HepG2 (cell line): ENCODE measurements around the gene SYT8. TPM values are rescaled to one million over a fixed set of nuclear protein-coding genes. Genes with fewer than 3 reads are reported as not detected.

Source experiments
- ARID2 ChIP-seq: sonication (generic); formaldehyde crosslinking; IDR thresholded peaks from 2 replicates; pipeline ENCODE4 v1.8.1; 2022; ENCODE audit warnings: mild to moderate bottlenecking, missing genetic modification reagents, borderline replicate concordance
- EZH2 ChIP-seq: conservative IDR thresholded peaks from 2 replicates; pipeline ENCODE4 v1.6.1; 2012; ENCODE audit warnings: mild to moderate bottlenecking, low read depth, low read length, moderate library complexity
- GABPB1 ChIP-seq: IDR thresholded peaks from 2 replicates; pipeline ENCODE4 v1.6.1; 2016; ENCODE audit warnings: mild to moderate bottlenecking, missing genetic modification reagents, moderate library complexity, missing compliant biosample characterization
- GLI4 ChIP-seq: sonication (generic); formaldehyde crosslinking; IDR thresholded peaks from 2 replicates; pipeline ENCODE4 v1.5.1; 2020; ENCODE audit warnings: missing genetic modification reagents, mild to moderate bottlenecking, moderate library complexity, borderline replicate concordance
- IRX3 ChIP-seq: sonication (generic); formaldehyde crosslinking; IDR thresholded peaks from 2 replicates; pipeline ENCODE4 v1.8.1; 2023; ENCODE audit warnings: mild to moderate bottlenecking, low read depth, missing genetic modification reagents, borderline replicate concordance
- KDM5A ChIP-seq: fragments of 200-600 bp; sonication (generic); IDR thresholded peaks from 2 replicates; pipeline ENCODE4 v1.7.0; 2018; ENCODE audit warnings: antibody characterized with exemption, mild to moderate bottlenecking, low read length, borderline replicate concordance
- KDM6A ChIP-seq: IDR thresholded peaks from 2 replicates; pipeline ENCODE4 v1.6.1; 2016; ENCODE audit warnings: low read depth
- KLF16 ChIP-seq, 2 experiments: sonication (generic) in 1 of 2; formaldehyde crosslinking in 1 of 2; IDR thresholded peaks; 2 replicates each; pipeline versions ENCODE4 v1.6.1 to v1.8.0; 2016 to 2023; ENCODE audit warnings: missing genetic modification reagents in 2 of 2, missing compliant biosample characterization in 1 of 2
- MTERF4 ChIP-seq: sonication (generic); formaldehyde crosslinking; IDR thresholded peaks from 2 replicates; pipeline ENCODE4 v1.8.0; 2023; ENCODE audit warnings: mild to moderate bottlenecking, missing genetic modification reagents
- MYC ChIP-seq: sonication (generic); formaldehyde crosslinking; IDR thresholded peaks from 2 replicates; pipeline ENCODE4 v1.9.0; 2021; ENCODE audit warnings: missing genetic modification reagents, borderline replicate concordance
- NFIB ChIP-seq: sonication (generic); formaldehyde crosslinking; IDR thresholded peaks from 2 replicates; pipeline ENCODE4 v1.9.0; 2021; ENCODE audit warnings: missing genetic modification reagents, mild to moderate bottlenecking, borderline replicate concordance
- NONO ChIP-seq, 2 experiments: fragments of 450-650 bp in 1 of 2; sonication (generic) in 1 of 2; formaldehyde crosslinking in 1 of 2; IDR thresholded peaks in 1 of 2; conservative IDR thresholded peaks in 1 of 2; 2 replicates each; pipeline versions ENCODE4 v1.6.1 to v1.8.0; 2017 to 2022; ENCODE audit warnings: mild to moderate bottlenecking in 1 of 2, missing genetic modification reagents in 1 of 2, moderate library complexity in 1 of 2
- ONECUT2 ChIP-seq: sonication (generic); formaldehyde crosslinking; IDR thresholded peaks from 2 replicates; pipeline ENCODE4 v1.4.0; 2020; ENCODE audit warnings: missing genetic modification reagents
- SNAI1 ChIP-seq: sonication (generic); formaldehyde crosslinking; IDR thresholded peaks from 2 replicates; pipeline ENCODE4 v1.5.0; 2020; ENCODE audit warnings: mild to moderate bottlenecking, missing genetic modification reagents, borderline replicate concordance
- SP140L ChIP-seq: sonication (generic); formaldehyde crosslinking; IDR thresholded peaks from 2 replicates; pipeline ENCODE4 v1.4.0; 2020; ENCODE audit warnings: missing genetic modification reagents, borderline replicate concordance
- TCF12 ChIP-seq, 2 experiments: fragments of 450-650 bp in 1 of 2; sonication (generic) in 1 of 2; formaldehyde crosslinking in 1 of 2; IDR thresholded peaks; 2 replicates each; pipeline versions ENCODE4 v1.6.1 to v1.8.0; 2017 to 2022; ENCODE audit warnings: antibody characterized with exemption in 1 of 2, mild to moderate bottlenecking in 1 of 2, missing genetic modification reagents in 1 of 2, moderate library complexity in 1 of 2
- THAP11 ChIP-seq: IDR thresholded peaks from 2 replicates; pipeline ENCODE4 v1.6.1; 2016; ENCODE audit warnings: missing biosample characterization, missing genetic modification reagents
- ZNF331 ChIP-seq: sonication (generic); formaldehyde crosslinking; IDR thresholded peaks from 2 replicates; pipeline ENCODE4 v1.4.0; 2020; ENCODE audit warnings: missing genetic modification reagents
- ZNF350 ChIP-seq: sonication (generic); formaldehyde crosslinking; IDR thresholded peaks from 2 replicates; pipeline ENCODE4 v1.4.0; 2020; ENCODE audit warnings: mild to moderate bottlenecking, low read depth, missing genetic modification reagents, borderline replicate concordance
- ZNF512B ChIP-seq: sonication (generic); formaldehyde crosslinking; IDR thresholded peaks from 2 replicates; pipeline ENCODE4 v1.5.1; 2020; ENCODE audit warnings: missing genetic modification reagents, mild to moderate bottlenecking, borderline replicate concordance
- ZNF513 ChIP-seq: sonication (generic); formaldehyde crosslinking; conservative IDR thresholded peaks from 2 replicates; pipeline ENCODE4 v1.5.0; 2020; ENCODE audit warnings: missing genetic modification reagents
- ZNF564 ChIP-seq: sonication (generic); formaldehyde crosslinking; IDR thresholded peaks from 2 replicates; pipeline ENCODE4 v1.8.1; 2023; ENCODE audit warnings: mild to moderate bottlenecking, missing genetic modification reagents
- ZNF616 ChIP-seq: sonication (generic); formaldehyde crosslinking; IDR thresholded peaks from 2 replicates; pipeline ENCODE4 v1.5.0; 2020; ENCODE audit warnings: low read depth, mild to moderate bottlenecking, missing genetic modification reagents
- ZNF773 ChIP-seq: sonication (generic); formaldehyde crosslinking; IDR thresholded peaks from 2 replicates; pipeline ENCODE4 v1.4.0; 2020; ENCODE audit warnings: missing genetic modification reagents, borderline replicate concordance
- polyA plus RNA-seq, 8 experiments: library from polyadenylated mRNA; depleted of rRNA in 3 of 8; stranded (reverse) in 7 of 8; unstranded in 1 of 8; fragments of >200 nt; fragmentation: Illumina TruSeq in 4 of 8; extraction: Trizol in 4 of 8; gene quantifications; 2 replicates each; pipeline versions ENCODE4 v1.2.1 to v1.2.3, GENCODE V29; 2011 to 2016; ENCODE audit warnings: low read depth in 4 of 8, missing spikeins in 1 of 8, mixed read lengths in 1 of 8; ENCODE audit not compliant: insufficient read depth in 1 of 8
- total RNA-seq, 5 experiments: library from RNA; depleted of rRNA; stranded (reverse); fragments of >200 nt; fragmentation: Illumina TruSeq; extraction: Trizol; gene quantifications; 2 replicates each; pipeline ENCODE4 v1.2.3, GENCODE V29; 2016; ENCODE audit warnings: low read depth in 1 of 5

SYT8 gene
- total and polyA plus RNA-seq, 2 of the 13 experiments (the other 11 are each of a cell fraction or from before 2014, with no cell fraction given): 0.60 to 2.3 TPM

- TF ChIP-seq NONO (IDR thresholded peaks at IDR 0.05): no peak
- 0 out of 2 replicates have a peak, but pooled peaks have one; percentile 24 for TF ChIP-seq NONO (CRISPR knock-in tag; conservative IDR thresholded peaks at IDR 0.05)
- no peak for TF ChIP-seq KDM5A
- no peak; the same call in 1 of the 2 replicates for TF ChIP-seq ZNF331 (CRISPR knock-in tag)
- TF ChIP-seq ARID2 (CRISPR knock-in tag): no peak
- TF ChIP-seq ZNF616 (CRISPR knock-in tag): no peak
- TF ChIP-seq ZNF773: no peak
- TF ChIP-seq KLF16 (CRISPR knock-in tag; IDR thresholded peaks at IDR 0.05): peak in 1 of 2 experiments; percentile 41; a peak in 1 of 4 replicates
- TF ChIP-seq GLI4 (CRISPR knock-in tag): no peak
- TF ChIP-seq MTERF4 (CRISPR knock-in tag): no peak; the same call in 1 of the 2 replicates
- peak; percentile 63; the same call in 1 of the 2 replicates for TF ChIP-seq MYC (CRISPR knock-in tag)
- no peak for TF ChIP-seq EZH2
- TF ChIP-seq SNAI1 (CRISPR knock-in tag): peak; percentile 54; the same call in 1 of the 2 replicates
- TF ChIP-seq ZNF512B (CRISPR knock-in tag): no peak
- no peak for TF ChIP-seq ONECUT2 (CRISPR knock-in tag)
- no peak for TF ChIP-seq NFIB (CRISPR knock-in tag)
- TF ChIP-seq SP140L: no peak
- no peak for TF ChIP-seq TCF12 (IDR thresholded peaks at IDR 0.05)
- no peak for TF ChIP-seq TCF12 (CRISPR knock-in tag; IDR thresholded peaks at IDR 0.05)
- TF ChIP-seq KDM6A: no peak
- no peak for TF ChIP-seq ZNF513 (CRISPR knock-in tag)
- no peak for TF ChIP-seq IRX3 (CRISPR knock-in tag)
- no peak for TF ChIP-seq ZNF350
- TF ChIP-seq ZNF564 (CRISPR knock-in tag): 0 out of 2 replicates have a peak, but pooled peaks have one; percentile 21
- 0 out of 2 replicates have a peak, but pooled peaks have one; percentile 38 for TF ChIP-seq THAP11 (CRISPR knock-in tag)
- TF ChIP-seq GABPB1 (CRISPR knock-in tag): peak; percentile 52; the same call in 1 of the 2 replicates
Measured at GRCh38 chr11:1832211-1832919, 2.4 kb upstream of the SYT8 start (continued).
